ENCODE data around the gene NTSR2.

NTSR2 gene, protein sequence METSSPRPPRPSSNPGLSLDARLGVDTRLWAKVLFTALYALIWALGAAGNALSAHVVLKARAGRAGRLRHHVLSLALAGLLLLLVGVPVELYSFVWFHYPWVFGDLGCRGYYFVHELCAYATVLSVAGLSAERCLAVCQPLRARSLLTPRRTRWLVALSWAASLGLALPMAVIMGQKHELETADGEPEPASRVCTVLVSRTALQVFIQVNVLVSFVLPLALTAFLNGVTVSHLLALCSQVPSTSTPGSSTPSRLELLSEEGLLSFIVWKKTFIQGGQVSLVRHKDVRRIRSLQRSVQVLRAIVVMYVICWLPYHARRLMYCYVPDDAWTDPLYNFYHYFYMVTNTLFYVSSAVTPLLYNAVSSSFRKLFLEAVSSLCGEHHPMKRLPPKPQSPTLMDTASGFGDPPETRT

DNA sequence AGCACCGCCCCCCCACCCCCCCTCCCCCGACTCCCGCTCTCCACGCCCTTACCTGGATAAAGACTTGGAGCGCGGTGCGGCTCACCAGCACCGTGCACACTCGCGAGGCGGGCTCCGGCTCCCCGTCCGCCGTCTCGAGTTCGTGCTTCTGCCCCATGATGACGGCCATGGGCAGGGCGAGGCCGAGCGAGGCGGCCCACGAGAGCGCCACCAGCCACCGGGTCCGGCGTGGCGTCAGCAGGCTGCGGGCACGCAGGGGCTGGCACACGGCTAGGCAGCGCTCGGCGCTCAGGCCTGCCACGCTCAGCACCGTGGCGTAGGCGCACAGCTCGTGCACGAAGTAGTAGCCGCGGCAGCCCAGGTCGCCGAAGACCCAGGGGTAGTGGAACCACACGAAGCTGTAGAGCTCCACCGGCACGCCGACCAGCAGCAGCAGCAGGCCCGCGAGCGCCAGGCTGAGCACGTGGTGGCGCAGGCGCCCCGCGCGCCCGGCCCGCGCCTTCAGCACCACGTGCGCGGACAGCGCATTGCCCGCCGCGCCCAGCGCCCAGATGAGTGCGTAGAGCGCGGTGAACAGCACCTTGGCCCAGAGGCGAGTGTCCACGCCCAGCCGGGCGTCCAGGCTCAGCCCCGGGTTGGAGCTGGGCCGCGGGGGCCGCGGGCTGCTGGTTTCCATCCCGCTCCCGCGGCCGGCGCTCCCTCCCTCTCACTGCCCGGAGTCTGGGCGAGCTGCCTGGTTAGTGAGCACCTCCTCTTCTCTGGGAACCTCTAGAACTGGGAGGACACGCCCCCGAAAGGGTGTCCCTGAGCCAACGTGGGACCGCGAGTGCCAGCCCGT lies at the start of gene NTSR2:
Gene NTSR2, minus strand, starts transcription at position 742 of the 838 bp plus-strand sequence. Its CDS starts 66 bp downstream, at position 676.
- no peak for DNase-seq

DNA sequence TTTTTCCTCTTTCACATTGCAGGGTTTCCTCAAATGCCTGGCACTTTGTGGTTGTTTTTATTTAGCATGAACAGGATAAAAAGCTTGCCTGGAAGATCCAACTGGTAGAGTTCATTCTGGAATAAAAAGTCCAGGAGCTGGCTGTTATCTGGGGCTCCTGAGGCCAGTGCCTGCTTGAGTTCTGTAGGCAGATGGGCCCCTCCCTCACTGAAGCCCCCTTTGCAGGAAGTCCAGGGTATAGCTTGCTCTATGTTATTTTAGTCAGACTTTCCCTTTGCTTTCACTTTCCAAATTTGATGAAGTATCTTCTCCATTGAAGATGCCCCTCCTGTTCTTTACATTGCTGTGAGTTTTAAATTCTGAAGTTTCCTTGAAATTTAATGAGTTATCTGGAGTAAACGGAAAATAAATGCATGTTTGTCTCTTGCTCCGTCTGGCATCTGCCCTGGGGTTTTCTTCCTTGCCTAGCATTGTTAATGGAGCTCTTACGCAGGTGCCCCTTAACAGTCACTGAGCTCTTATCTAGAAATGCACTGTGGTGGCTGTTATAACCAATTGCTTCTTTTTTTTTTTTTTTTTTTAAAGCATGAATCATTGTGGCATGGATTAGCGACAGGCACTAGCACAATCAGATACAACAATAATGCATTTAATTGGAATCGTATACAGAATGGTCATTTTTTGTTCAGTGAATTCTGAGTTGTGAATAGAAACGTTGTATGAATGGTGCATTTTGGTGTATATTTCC lies 49.4 kb upstream of the NTSR2 start:
- DNase-seq, result no peak

- DNase-seq, result no peak
Observed at GRCh38 chr2:11718606-11719005, 48.6 kb upstream of the NTSR2 start.

GRCh38 chr2:11717623-11718022 lies 47.6 kb upstream of the NTSR2 start:
- DNase-seq, result no peak

GRCh38 chr2:11716689-11717321 lies 46.8 kb upstream of the NTSR2 start:
- no peak for DNase-seq

DNA sequence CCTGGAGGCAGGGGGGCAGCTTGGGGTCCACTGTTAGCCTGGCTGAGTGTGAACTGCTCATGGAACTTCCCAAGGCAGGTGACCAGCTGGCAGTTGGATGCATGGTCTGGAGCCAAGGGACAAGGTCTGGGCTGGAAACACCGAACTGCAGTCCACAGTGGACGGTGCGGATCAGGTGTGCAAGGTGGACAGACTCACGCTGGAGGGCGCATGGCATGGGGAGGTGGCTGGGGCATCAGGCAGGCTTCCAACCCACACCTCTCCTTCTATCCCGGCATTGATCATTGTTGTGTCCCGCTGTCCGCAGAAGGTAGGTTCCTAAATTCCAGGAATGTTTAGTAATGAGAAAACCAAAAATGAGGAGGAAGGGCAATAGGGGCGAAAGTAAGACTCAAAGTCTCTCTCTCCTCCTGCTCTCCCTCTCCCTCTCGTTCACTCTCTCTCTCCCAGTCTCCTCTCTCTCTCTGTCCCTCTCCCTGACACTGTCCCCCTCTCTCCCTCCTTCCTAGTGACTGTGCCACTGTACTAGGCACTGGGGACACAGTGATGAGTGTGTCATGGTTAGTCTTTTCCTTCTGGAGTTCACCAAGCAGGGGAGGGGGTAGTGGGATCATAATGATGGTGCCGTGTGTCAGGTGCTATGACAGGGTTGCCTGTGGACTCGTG lies 46.1 kb upstream of the NTSR2 start:
- no peak for DNase-seq

GRCh38 chr2:11713815-11714214 lies 43.8 kb upstream of the NTSR2 start:
- DNase-seq, result no peak

DNA sequence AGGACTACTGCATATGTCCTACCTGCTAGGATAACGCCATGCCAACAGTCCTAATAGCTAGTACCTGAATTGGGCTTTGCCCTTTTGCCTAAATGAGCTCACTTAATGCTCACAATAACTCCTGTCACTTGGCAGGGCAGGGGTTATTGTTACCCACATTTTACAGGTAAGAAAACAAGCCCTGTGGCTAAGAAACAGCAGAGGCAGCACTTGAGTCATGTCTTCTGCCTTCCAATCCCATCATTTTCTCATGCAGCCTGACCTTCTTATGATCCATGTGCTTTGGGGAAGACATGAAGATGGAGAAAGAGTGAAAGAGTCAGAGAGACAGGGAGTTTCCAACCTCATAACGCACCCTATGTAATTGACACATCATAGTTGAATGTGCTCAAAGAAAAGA lies 42.9 kb upstream of the NTSR2 start:
- no peak for DNase-seq

GRCh38 chr2:11711751-11712150 lies 41.8 kb upstream of the NTSR2 start:
- no peak for DNase-seq

DNA sequence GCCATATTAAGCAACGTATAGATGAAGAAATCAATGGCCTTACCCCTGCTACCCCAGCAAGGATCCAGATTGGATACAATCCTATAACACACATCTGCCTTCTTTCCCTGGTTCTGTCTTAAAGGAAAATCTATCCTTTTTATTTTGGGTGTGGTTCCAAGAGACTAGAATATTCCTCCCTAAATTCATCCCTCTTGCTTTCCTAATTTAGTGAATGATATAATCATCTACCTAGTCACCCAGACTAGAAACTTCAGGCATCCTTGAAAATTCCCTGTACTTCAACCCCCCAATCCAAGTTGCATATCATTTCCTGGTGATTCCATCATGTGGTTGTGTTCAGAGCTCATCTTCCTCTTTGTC lies 41.3 kb upstream of the NTSR2 start:
- no peak for DNase-seq

- DNase-seq, result no peak
Observed at GRCh38 chr2:11710632-11711353, 40.8 kb upstream of the NTSR2 start.

GRCh38 chr2:11710210-11710609 lies 40.2 kb upstream of the NTSR2 start:
- DNase-seq, result no peak

DNA sequence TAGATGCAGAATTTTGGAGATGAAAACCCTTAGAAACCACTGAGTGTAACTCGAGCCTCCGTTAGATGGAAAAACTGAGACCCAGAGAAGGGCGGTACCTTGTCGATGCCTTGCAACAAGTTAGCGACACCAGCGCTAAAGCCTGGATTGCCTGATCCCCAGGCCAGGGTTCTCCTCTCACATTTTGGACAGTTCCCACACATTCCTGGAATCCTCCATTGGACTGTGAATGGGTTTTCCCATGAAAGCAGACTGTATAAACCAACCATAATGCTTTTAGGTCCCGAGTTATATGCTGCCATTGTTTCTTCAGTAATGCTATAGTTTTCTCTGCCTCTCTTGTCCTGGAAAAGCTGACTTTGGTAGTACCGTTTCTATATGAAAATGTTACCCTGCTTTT lies 39.3 kb upstream of the NTSR2 start:
- no peak for DNase-seq

GRCh38 chr2:11708106-11708505 lies 38.1 kb upstream of the NTSR2 start:
- DNase-seq, result no peak

- DNase-seq, result no peak
Observed at GRCh38 chr2:11705711-11706110, 35.7 kb upstream of the NTSR2 start.

DNA sequence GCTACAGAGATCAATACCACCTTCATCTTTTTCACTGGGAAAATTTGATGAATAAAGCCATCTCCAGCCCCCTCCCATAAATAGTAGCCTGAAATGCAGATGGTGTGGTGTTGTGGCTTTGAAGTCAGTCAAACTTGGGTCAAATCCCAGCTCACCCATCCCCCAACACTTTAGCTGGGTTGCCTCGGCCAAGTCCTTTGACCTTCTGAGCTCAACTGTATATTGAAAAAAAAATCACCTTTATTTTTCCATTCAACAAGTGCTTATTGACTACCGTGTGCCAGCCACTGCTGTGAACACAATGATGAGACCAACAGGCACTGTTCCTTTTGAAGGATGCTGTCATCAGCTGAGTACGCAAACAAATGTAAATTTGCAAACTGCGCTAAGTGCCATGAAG lies 35.1 kb upstream of the NTSR2 start:
- DNase-seq, result no peak

DNA sequence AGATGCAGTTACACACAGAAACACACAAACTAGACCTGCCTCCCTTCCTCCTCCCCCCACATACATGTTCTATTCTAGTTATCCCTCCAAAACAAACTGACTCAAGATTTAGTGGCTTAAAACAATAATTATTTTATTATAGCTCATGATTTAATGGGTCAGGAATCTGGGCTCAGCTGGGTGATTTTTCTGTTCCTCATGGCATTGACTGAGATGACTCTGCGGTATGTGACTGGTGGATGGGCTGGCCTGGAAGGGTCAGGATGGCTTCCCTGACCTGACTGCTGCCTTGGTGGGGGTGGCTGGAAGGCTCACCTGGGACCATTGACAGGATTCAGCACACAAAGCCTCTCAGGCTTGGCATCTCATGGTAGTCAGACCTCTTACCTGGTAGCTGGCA lies 33.7 kb upstream of the NTSR2 start:
- no peak for DNase-seq

DNA sequence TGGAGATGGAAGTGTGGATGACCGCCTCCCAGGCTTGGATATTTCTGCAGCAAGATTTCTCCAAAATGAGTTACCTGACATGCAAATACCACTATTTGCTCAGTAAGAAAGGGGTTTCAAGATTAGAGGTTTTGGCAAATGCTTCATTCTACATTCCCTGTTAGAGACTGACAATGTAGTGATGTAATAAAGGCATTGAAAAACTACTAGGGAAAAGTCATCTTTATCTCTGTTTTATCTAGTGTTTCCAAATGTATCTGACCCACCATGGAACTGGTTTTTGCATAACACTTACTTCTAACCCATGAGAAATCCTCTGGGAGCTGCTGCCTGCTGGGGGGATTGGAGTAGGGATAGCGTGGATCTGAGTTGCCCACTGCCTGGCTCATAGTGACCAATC lies 33.0 kb upstream of the NTSR2 start:
- no peak for DNase-seq

- DNase-seq, result no peak
Observed at GRCh38 chr2:11701751-11702301, 31.8 kb upstream of the NTSR2 start.

DNA sequence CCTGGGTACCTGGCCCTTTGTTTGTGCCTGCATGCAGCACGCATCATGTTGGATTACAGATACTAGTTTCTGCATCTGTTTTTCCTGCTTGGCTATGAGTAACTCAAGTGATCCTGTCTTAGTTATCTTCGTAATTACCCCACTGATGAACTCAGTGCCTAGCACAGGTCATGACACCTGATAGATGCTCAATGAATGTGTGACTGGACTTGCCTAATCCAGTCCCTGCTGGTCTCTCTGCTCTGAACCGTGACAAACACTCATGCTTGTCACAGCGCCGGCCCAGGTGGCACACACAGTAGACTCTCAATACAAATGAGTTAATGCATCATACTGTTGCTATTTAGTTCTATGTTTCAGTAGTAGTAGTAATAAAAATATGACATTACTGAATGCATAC lies 31.2 kb upstream of the NTSR2 start:
- no peak for DNase-seq
